ENCODE data around the gene LENG8. TPM values are rescaled to one million over a fixed set of nuclear protein-coding genes. Genes with fewer than 3 reads are reported as not detected.

LENG8 gene
- total and polyA plus RNA-seq, 11 donors, result 23.6 to 93.9 (median 58.8) TPM

DNA sequence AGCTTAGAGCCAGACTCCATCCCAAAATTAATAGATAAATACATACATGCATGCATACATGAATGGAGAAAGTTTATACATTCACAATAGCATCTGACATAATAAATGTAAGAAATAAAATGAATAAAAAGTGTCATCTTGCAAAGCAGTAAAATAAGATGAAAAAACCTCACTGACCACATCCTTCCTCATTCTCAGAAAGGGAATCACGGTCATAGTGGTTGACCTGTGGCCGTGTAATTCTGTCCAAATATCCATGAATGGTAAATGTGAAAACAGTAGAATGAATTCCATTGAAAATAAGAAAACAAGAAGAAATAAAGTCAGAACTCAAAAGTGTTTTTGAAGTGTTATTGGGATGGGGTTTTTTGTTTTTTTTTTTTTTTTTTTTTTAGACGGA is 33.9 kb downstream of the LENG8 start:
- Histone ChIP-seq H3K4me3 (no peak overlapping the region), H3K36me3 (no peaks in the 10 kb centered on the region), H3K9me3 (no peaks in the 10 kb centered on the region), H3K4me1 (peaks cover 0 to 17% (median 0%) of the 10 kb centered on the region in 12 donors), H3K27ac (no peak overlapping the region), H3K27me3 (peaks cover 0 to 52% (median 10%) of the 10 kb centered on the region in 9 donors)
- 68 to 86% (median 73%) methylated on average over 3 of the region's 3 CpGs for WGBS, 4 donors
- intact Hi-C loops (cut with DNase I), result loop anchor here in 5 of 10 donors (5.0 to 10.0 kb wide), 3 partner anchors 189 to 194 kb away; no protein-coding TSS in a partner anchor
- TF ChIP-seq POLR2A (IDR thresholded peaks at IDR 0.05) (no peak), CTCF (IDR thresholded peaks at IDR 0.05) (no peak)
- ATAC-seq (no peak), DNase-seq (no peak)

DNA sequence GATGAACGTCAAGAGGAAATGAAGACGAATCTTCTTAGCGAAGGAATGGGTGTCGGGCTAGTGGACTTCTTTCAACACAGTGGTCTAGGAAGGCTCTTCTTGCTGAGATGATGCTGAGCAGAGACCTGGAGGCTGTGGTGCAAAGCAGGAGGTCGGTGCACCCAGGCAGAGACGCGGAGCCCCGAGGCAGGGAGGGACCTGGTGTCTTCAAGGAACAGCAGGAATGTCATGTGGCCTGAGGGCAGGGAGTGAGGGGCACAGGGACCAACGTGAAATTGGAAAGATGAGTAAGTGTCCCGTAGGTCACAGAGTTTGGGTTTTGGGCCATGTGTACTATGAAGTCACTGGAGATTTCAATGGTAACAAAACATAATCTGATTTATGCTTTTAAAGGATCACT is 35.5 kb downstream of the LENG8 start:
- Histone ChIP-seq H3K27me3 (peaks cover 0 to 56% (median 10%) of the 10 kb centered on the region in 9 donors), H3K36me3 (no peaks in the 10 kb centered on the region), H3K4me3 (no peak overlapping the region), H3K27ac (no peak overlapping the region), H3K9me3 (no peaks in the 10 kb centered on the region), H3K4me1 (peaks cover 0 to 17% (median 0%) of the 10 kb centered on the region in 12 donors)
- WGBS, 4 donors, result 75 to 83% (median 78%) methylated on average over 10 of the region's 10 CpGs
- DNase-seq (no peak), ATAC-seq (no peak)
- intact Hi-C loops (cut with DNase I), result loop anchor here in 5 of 10 donors (5.0 to 10.0 kb wide), 3 partner anchors 188 to 193 kb away; no protein-coding TSS in a partner anchor
- no peak for TF ChIP-seq POLR2A (IDR thresholded peaks at IDR 0.05)
- no peak for TF ChIP-seq CTCF (IDR thresholded peaks at IDR 0.05)

- WGBS, 4 donors, result 66 to 77% (median 71%) methylated on average over 5 of the region's 5 CpGs
- intact Hi-C loops (cut with DNase I), result loop anchor here in 3 of 10 donors (5.0 to 10.0 kb wide), 2 partner anchors 189 to 191 kb away; no protein-coding TSS in a partner anchor
- Histone ChIP-seq H3K4me3 (no peak overlapping the region), H3K9me3 (no peaks in the 10 kb centered on the region), H3K36me3 (no peaks in the 10 kb centered on the region), H3K27me3 (peaks cover 0 to 70% (median 10%) of the 10 kb centered on the region in 9 donors), H3K4me1 (peaks cover 0 to 7% (median 0%) of the 10 kb centered on the region in 12 donors), H3K27ac (no peak overlapping the region)
- no peak for DNase-seq
- TF ChIP-seq CTCF (IDR thresholded peaks at IDR 0.05), result no peak
- no peak for TF ChIP-seq POLR2A (IDR thresholded peaks at IDR 0.05)
- ATAC-seq, result no peak
Measured at GRCh38 chr19:54485851-54486250, 36.9 kb downstream of the LENG8 start.

DNA sequence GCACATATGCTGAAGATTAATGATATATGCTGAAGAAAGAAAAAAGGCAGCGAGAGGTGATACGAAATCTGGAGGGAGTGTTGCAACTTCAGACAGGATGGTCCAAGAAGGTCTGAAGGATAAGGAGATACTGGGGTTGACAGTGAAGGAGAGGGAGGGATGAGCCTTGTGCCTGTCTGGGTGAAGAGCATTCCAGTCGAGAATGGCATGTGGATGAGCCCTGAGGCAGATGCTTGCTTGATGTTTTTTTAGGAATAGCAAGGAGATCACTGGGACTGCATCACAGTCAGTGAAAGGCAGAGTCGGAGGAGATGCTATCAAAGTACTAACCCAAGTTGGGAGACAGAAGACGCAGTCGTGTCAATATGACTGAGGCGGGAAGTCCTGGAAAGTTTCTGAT is 40.3 kb downstream of the LENG8 start:
- Histone ChIP-seq H3K27ac (no peak overlapping the region), H3K4me3 (no peak overlapping the region), H3K9me3 (no peaks in the 10 kb centered on the region), H3K36me3 (no peaks in the 10 kb centered on the region), H3K27me3 (peaks cover 0 to 73% (median 9%) of the 10 kb centered on the region in 9 donors), H3K4me1 (no peaks in the 10 kb centered on the region)
- ATAC-seq (no peak), DNase-seq (no peak)
- TF ChIP-seq POLR2A (IDR thresholded peaks at IDR 0.05), result no peak
- no peak for TF ChIP-seq CTCF (IDR thresholded peaks at IDR 0.05)
- WGBS, 4 donors, result 61 to 68% (median 65%) methylated on average over 7 of the region's 7 CpGs
- intact Hi-C loops (cut with DNase I), result loop anchor here in 3 of 10 donors (5.0 to 10.0 kb wide), 2 partner anchors 185 to 188 kb away; no protein-coding TSS in a partner anchor
